ENCODE data around the gene KLHL34. TPM values are rescaled to one million over a fixed set of nuclear protein-coding genes. Genes with fewer than 3 reads are reported as not detected.

KLHL34 gene
- total and polyA plus RNA-seq, 3 experiments from 2014 or later, result 0.27 to 0.38 (median 0.35) TPM

GRCh38 chrX:21683941-21684340 lies 25.8 kb upstream of the KLHL34 start:
- H3K27me3 ChIP-seq (ENCODE audit: insufficient read depth, low read length, poor library complexity, severe bottlenecking), result no peaks in the 10 kb centered on the region
- ChIA-PET CTCF (no interaction called here), POLR2A (no interaction called here)
- H3K27me3 Mint-ChIP-seq, result peaks cover 3 to 6% of the 10 kb centered on the region in 2 donors
- H3K9me3 ChIP-seq (ENCODE audit: low read length), result no peaks in the 10 kb centered on the region
- H3K27ac Mint-ChIP-seq, result no peak overlapping the region
- no peaks in the 10 kb centered on the region for H3K4me1 ChIP-seq (ENCODE audit: insufficient read depth, low read length)
- peaks cover 0 to 2% (median 0%) of the 10 kb centered on the region in 5 donors for H3K9me3 Mint-ChIP-seq
- no peak overlapping the region for H3K4me3 Mint-ChIP-seq
- no peaks in the 10 kb centered on the region for H3K36me3 Mint-ChIP-seq
- no peak overlapping the region for H3K27ac ChIP-seq (ENCODE audit: low read depth, low read length)
- no peaks in the 10 kb centered on the region for H3K36me3 ChIP-seq (ENCODE audit: insufficient read depth, low read length)
- no peak overlapping the region for H3K4me3 ChIP-seq (ENCODE audit: low read length)
- H3K4me1 Mint-ChIP-seq, result no peaks in the 10 kb centered on the region
- no peak for DNase-seq

DNA sequence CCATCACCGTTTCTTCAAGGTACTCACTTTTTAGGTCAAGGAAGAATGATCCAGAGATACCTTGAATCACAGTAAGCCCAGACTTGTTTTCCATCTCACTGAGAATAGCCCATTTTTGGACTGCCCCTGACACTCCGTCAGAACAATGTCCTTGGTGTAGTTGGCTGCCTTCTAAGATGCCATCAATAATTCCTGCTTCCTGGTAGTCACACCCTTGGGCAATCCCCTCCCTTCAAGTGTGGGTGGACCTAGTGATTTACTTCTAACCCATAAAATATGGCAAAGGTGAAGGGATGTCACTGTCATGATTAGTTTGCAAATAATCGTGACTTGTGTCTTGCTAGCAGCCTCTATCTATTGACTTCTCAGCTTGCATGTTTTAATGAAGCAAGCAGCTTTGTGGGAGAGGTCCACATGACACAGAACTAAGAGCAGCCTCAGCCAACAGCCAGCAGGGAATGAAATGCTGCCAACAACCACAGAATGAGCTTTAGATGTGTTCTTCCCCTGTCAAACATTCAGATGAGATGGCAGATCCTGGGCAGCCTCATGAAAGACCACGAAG lies 20.0 kb upstream of the KLHL34 start:
- Histone ChIP-seq H3K27me3 (ENCODE audit: insufficient read depth, low read length, poor library complexity, severe bottlenecking) (no peaks in the 10 kb centered on the region), H3K9me3 (ENCODE audit: low read length) (no peaks in the 10 kb centered on the region), H3K4me1 (ENCODE audit: insufficient read depth, low read length) (no peaks in the 10 kb centered on the region), H3K36me3 (ENCODE audit: insufficient read depth, low read length) (no peaks in the 10 kb centered on the region), H3K27ac (ENCODE audit: low read depth, low read length) (no peak overlapping the region), H3K4me3 (ENCODE audit: low read length) (no peak overlapping the region)
- no peak for DNase-seq
- H3K27ac Mint-ChIP-seq, result no peak overlapping the region
- H3K4me3 Mint-ChIP-seq, result no peak overlapping the region
- no peaks in the 10 kb centered on the region for H3K4me1 Mint-ChIP-seq
- no peaks in the 10 kb centered on the region for H3K36me3 Mint-ChIP-seq
- ChIA-PET CTCF (no interaction called here), POLR2A (no interaction called here)
- H3K27me3 Mint-ChIP-seq, result peaks cover 0 to 13% of the 10 kb centered on the region in 2 donors
- H3K9me3 Mint-ChIP-seq, result no peaks in the 10 kb centered on the region

DNA sequence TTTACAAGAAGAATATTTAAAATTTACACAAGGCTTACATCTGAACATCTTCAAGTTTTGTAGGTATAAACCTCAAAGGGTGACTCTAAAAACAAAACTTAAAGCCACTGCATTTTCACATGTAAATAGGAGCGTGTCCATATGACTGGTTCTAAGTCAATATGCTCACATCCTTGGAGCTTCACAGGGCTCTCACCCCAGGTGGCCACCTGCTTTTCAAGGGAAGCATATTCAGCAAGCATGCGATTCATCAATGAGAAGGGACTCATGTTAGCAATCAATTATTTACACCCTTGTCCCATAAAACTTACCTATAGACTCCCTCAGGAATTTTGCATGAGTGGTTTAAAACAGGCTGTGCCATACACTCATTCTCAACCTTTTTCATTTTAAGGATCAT lies 17.8 kb upstream of the KLHL34 start:
- Mint-ChIP-seq H3K27ac (no peak overlapping the region), H3K4me3 (no peak overlapping the region), H3K36me3 (no peaks in the 10 kb centered on the region), H3K9me3 (no peaks in the 10 kb centered on the region), H3K4me1 (no peaks in the 10 kb centered on the region), H3K27me3 (peaks cover 4 to 13% of the 10 kb centered on the region in 2 donors)
- no peaks in the 10 kb centered on the region for H3K27me3 ChIP-seq (ENCODE audit: insufficient read depth, low read length, poor library complexity, severe bottlenecking)
- ChIA-PET POLR2A (no interaction called here), CTCF (no interaction called here)
- DNase-seq, result no peak
- H3K9me3 ChIP-seq (ENCODE audit: low read length), result no peaks in the 10 kb centered on the region
- H3K27ac ChIP-seq (ENCODE audit: low read depth, low read length), result no peak overlapping the region
- H3K36me3 ChIP-seq (ENCODE audit: insufficient read depth, low read length), result no peaks in the 10 kb centered on the region
- H3K4me3 ChIP-seq (ENCODE audit: low read length), result no peak overlapping the region
- H3K4me1 ChIP-seq (ENCODE audit: insufficient read depth, low read length), result no peaks in the 10 kb centered on the region

- Mint-ChIP-seq H3K9me3 (no peaks in the 10 kb centered on the region), H3K36me3 (no peaks in the 10 kb centered on the region), H3K4me1 (no peaks in the 10 kb centered on the region), H3K4me3 (no peak overlapping the region), H3K27ac (peak overlapping the region in 1 of 8 donors; percentile 87), H3K27me3 (peaks cover 4 to 13% of the 10 kb centered on the region in 2 donors)
- Histone ChIP-seq H3K9me3 (ENCODE audit: low read length) (no peaks in the 10 kb centered on the region), H3K27me3 (ENCODE audit: insufficient read depth, low read length, poor library complexity, severe bottlenecking) (no peaks in the 10 kb centered on the region), H3K36me3 (ENCODE audit: insufficient read depth, low read length) (no peaks in the 10 kb centered on the region), H3K4me3 (ENCODE audit: low read length) (no peak overlapping the region), H3K27ac (ENCODE audit: low read depth, low read length) (no peak overlapping the region), H3K4me1 (ENCODE audit: insufficient read depth, low read length) (no peaks in the 10 kb centered on the region)
- ChIA-PET POLR2A (no interaction called here), CTCF (no interaction called here)
- DNase-seq, result no peak
Observed at GRCh38 chrX:21674430-21675186, 16.5 kb upstream of the KLHL34 start.

GRCh38 chrX:21666679-21667078 lies 8.5 kb upstream of the KLHL34 start:
- CTCF ChIA-PET, result no interaction called here
- no peaks in the 10 kb centered on the region for H3K4me1 ChIP-seq (ENCODE audit: insufficient read depth, low read length)
- no peaks in the 10 kb centered on the region for H3K36me3 Mint-ChIP-seq
- no peaks in the 10 kb centered on the region for H3K36me3 ChIP-seq (ENCODE audit: insufficient read depth, low read length)
- no peaks in the 10 kb centered on the region for H3K4me1 Mint-ChIP-seq
- no peak for DNase-seq
- no peaks in the 10 kb centered on the region for H3K27me3 ChIP-seq (ENCODE audit: insufficient read depth, low read length, poor library complexity, severe bottlenecking)
- POLR2A ChIA-PET, result no interaction called here
- peaks cover 12 to 20% of the 10 kb centered on the region in 2 donors for H3K27me3 Mint-ChIP-seq
- H3K4me3 Mint-ChIP-seq, result no peak overlapping the region
- no peak overlapping the region for H3K27ac ChIP-seq (ENCODE audit: low read depth, low read length)
- H3K9me3 Mint-ChIP-seq, result peaks cover 0 to 2% (median 0%) of the 10 kb centered on the region in 5 donors
- no peaks in the 10 kb centered on the region for H3K9me3 ChIP-seq (ENCODE audit: low read length)
- no peak overlapping the region for H3K27ac Mint-ChIP-seq
- H3K4me3 ChIP-seq (ENCODE audit: low read length), result no peak overlapping the region

- H3K27me3 ChIP-seq (ENCODE audit: insufficient read depth, low read length, poor library complexity, severe bottlenecking), result no peaks in the 10 kb centered on the region
- Mint-ChIP-seq H3K9me3 (peaks cover 0 to 2% (median 0%) of the 10 kb centered on the region in 5 donors), H3K4me1 (no peaks in the 10 kb centered on the region), H3K27me3 (peaks cover 12 to 20% of the 10 kb centered on the region in 2 donors), H3K4me3 (no peak overlapping the region), H3K27ac (no peak overlapping the region), H3K36me3 (no peaks in the 10 kb centered on the region)
- no peaks in the 10 kb centered on the region for H3K4me1 ChIP-seq (ENCODE audit: insufficient read depth, low read length)
- POLR2A ChIA-PET, result no interaction called here
- CTCF ChIA-PET, result no interaction called here
- H3K4me3 ChIP-seq (ENCODE audit: low read length), result no peak overlapping the region
- no peaks in the 10 kb centered on the region for H3K36me3 ChIP-seq (ENCODE audit: insufficient read depth, low read length)
- no peaks in the 10 kb centered on the region for H3K9me3 ChIP-seq (ENCODE audit: low read length)
- no peak overlapping the region for H3K27ac ChIP-seq (ENCODE audit: low read depth, low read length)
- DNase-seq, result no peak
Observed at GRCh38 chrX:21666252-21666651, 8.1 kb upstream of the KLHL34 start.

- no peak overlapping the region for H3K4me3 Mint-ChIP-seq
- Histone ChIP-seq H3K4me1 (ENCODE audit: insufficient read depth, low read length) (no peaks in the 10 kb centered on the region), H3K27me3 (ENCODE audit: insufficient read depth, low read length, poor library complexity, severe bottlenecking) (no peaks in the 10 kb centered on the region), H3K9me3 (ENCODE audit: low read length) (no peaks in the 10 kb centered on the region), H3K27ac (ENCODE audit: low read depth, low read length) (no peak overlapping the region), H3K4me3 (ENCODE audit: low read length) (no peak overlapping the region), H3K36me3 (ENCODE audit: insufficient read depth, low read length) (no peaks in the 10 kb centered on the region)
- ChIA-PET POLR2A (no interaction called here), CTCF (no interaction called here)
- peaks cover 0 to 3% (median 0%) of the 10 kb centered on the region in 3 donors for H3K36me3 Mint-ChIP-seq
- H3K4me1 Mint-ChIP-seq, result peaks cover 2 to 5% (median 4%) of the 10 kb centered on the region in 3 donors
- H3K9me3 Mint-ChIP-seq, result peaks cover 0 to 3% (median 0%) of the 10 kb centered on the region in 5 donors
- no peak for DNase-seq
- H3K27ac Mint-ChIP-seq, result no peak overlapping the region
- peaks cover 16 to 25% of the 10 kb centered on the region in 2 donors for H3K27me3 Mint-ChIP-seq
Observed at GRCh38 chrX:21662761-21663160, 4.6 kb upstream of the KLHL34 start.

DNA sequence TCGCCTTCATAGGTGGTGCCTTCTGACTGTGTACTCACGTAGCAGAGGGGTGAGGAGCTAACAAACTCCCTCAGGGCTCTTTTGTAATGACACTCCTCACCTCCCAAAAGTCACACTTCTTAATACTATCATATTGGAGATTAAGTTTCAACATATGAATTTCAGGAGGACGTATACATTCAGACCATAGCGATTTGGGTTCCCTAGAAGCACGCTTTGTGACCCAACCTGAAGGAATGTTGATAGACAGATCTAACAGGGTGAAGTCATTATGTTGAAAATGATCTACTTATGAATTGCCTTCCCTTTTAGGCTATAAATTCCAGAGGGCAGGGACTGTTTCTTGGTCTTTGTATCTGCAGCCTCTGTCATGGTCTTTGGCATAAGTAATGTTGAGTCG lies 3.2 kb upstream of the KLHL34 start:
- Mint-ChIP-seq H3K4me3 (no peak overlapping the region), H3K27me3 (peaks cover 15 to 25% of the 10 kb centered on the region in 2 donors), H3K4me1 (peaks cover 2 to 5% (median 4%) of the 10 kb centered on the region in 3 donors), H3K36me3 (peaks cover 0 to 3% (median 0%) of the 10 kb centered on the region in 3 donors), H3K9me3 (peaks cover 0 to 3% (median 0%) of the 10 kb centered on the region in 5 donors), H3K27ac (no peak overlapping the region)
- Histone ChIP-seq H3K4me3 (ENCODE audit: low read length) (no peak overlapping the region), H3K27me3 (ENCODE audit: insufficient read depth, low read length, poor library complexity, severe bottlenecking) (no peaks in the 10 kb centered on the region), H3K27ac (ENCODE audit: low read depth, low read length) (no peak overlapping the region), H3K4me1 (ENCODE audit: insufficient read depth, low read length) (no peaks in the 10 kb centered on the region), H3K36me3 (ENCODE audit: insufficient read depth, low read length) (no peaks in the 10 kb centered on the region), H3K9me3 (ENCODE audit: low read length) (no peaks in the 10 kb centered on the region)
- no peak for DNase-seq
- ChIA-PET CTCF (no interaction called here), POLR2A (no interaction called here)

Measured in CD8-positive, alpha-beta memory T cell (primary cell).